LHCN-M2 (cell line): Measurements from ENCODE around the gene SRC. TPM values are rescaled to one million over a fixed set of nuclear protein-coding genes. Genes with fewer than 3 reads are reported as not detected.

ENCODE experiments used
- DNase-seq: peaks from one replicate; pipeline ENCODE4 v3.0.0-alpha.2; 2012; ENCODE audit warnings: low read depth
- total RNA-seq: library from RNA; depleted of rRNA; stranded (reverse); fragments of >200 nt; gene quantifications from 2 replicates; pipeline ENCODE4 v1.2.3, GENCODE V29; 2014

The SRC gene
- total RNA-seq, 1 experiment from 2014 or later, result 7.5 TPM

DNA sequence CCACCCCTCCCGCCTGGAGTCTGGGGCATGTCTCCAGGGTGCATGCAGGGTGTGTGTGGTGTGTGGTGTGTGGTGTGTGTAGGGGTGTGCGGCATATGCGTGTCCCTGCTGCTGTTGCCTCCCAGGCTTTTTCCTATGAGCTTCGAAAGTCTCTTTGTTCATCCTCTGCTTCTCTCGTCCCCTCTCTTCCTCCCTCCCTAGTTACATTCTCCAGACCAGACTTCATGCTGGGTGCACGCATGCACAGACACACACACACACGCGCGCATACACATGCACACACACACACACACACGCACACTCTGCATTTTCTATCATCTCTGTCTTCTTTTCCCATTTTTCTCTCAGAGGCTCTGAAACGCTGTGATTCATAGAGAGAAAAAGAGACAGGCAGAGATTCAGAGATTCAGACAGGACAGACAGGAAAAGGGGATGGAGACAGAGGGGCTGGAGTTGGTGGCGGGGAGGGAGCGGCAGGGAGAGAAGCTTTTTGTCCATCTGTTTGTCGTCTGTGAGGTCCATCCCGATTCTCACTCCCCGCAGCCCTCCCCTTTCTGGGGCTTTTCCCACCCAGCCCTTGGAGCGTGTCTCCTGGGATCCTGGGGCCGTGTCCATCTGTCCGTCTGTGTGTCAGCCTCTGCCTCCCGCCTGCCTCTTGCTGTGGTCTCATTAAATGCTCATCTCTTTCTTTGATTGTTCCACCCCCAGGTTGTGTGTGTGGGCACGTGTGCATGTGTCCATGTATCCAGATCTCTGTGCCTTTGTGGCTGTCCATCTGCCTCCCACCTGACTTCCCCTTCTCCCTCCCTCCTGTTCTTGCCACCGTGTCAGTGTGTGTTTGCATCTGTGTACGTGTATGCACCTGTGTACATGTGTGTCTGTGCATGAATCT is 62.6 kb downstream of the SRC start:
- DNase-seq, result no peak

DNA sequence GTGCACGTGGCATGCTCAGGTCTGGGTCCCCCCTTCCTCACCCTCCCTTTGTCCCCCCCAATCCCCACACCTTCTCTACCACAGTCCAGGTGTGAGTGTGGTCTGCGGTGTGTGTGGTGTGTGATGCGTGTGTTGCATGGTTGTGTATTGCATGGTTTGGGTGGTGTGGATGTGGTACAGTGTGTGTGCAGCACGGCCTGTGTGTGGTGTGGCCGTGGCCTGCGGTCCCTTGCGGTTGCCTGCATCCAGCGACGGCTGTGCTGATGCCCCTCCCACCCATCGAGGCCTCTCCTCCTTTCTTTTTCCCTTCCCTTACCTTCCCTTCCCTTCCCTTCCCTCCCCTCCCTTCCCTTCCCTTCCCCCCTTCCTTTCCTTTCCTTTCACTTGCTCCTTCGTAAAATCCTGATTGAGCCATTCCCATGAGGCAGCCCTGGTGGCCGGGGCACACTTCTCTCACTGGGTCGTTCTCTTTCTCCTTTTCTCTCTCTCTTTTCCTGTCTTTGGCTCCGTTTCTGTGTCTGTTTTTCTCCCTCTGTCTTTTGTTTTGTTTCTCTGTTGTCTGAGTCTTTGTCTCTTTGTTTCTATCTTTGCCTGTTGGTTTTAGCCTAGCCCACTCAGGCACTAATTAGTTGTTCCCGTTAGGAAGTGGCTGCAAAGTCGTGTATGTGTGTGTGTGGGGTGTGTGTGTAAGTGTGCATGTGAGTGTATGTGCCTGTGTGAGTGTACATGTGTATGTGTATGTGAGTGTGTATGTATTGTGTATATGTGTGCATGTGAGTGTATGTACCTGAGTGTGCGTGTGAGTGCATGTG is 65.7 kb downstream of the SRC start:
- DNase-seq, result no peak

DNA sequence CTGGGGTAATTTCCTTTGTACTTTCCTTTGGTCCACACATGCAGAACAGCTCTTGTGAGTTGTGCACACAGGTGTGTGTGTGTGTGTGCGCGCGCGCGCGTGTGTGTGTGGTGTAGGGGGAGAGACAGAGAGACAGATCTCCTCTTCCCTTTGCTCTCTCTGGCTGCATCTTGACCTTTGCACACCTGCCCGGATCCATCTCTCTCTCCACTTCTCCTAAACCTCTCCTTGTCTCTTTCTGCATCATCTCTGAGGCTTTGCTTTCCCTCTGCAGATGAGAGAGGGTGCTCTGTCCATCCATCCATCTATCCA is 67.0 kb downstream of the SRC start:
- DNase-seq, result no peak

DNA sequence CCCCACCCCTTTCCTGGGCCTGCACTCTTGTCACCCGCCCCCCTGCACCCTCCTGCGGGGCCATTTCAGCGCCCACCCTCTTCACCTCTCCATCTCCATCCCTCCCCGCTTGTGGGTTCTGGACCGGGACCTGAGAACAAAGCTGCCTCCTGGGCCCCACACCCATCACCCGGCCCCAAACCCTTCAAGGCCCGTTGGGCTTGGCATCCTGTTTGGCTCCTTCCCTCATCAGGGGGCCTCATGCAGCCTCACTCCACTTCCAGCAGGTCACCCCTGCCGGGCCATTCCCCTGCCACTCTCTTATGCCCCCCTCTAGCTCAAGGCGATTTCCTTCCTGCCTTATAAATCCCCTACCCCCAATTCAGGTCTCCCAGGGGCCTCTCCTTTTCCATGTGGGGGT is 67.4 kb downstream of the SRC start:
- no peak for DNase-seq

DNA sequence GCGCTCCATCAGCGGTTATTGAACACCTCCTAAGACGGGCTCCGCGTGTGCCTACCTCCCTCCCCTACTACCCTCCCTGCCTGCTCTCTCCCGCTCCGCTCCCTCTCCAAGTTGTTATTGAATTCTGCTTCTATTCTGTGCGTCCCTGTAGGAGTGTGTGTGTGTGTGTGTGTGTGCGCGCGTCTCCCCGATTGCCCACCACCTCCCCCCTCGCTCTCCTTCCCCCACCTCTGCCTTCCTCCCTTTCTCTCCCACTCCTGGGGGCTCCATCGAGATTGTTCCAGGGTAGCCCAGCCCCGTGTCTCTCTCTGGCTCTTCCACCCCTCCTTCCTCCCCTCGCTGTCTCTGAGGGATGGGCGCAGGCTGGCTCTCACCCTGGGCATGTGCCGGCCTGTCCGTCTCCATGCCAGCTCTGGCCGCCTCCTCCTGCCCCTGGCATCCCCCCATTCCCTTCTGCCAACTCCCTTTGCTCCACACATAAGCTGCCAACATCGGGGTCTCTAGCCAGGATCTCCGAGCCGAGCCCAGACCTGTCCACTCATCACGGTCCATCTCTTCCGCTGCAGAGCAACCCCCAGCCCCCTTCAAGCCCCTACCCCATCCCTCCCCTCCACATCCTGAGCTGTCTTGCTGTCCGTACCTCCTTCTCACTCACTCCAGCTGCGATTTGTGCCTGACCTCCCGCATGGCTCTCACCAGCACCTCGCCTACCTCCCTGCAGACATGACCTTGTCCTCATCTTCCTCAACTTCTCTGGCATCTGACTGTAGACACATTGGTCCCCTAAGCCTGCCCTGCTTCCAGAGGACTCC is 68.5 kb downstream of the SRC start:
- no peak for DNase-seq

- no peak for DNase-seq
These were observed 69.5 kb downstream of the SRC start for GRCh38 chr20:37415118-37416085.

DNA sequence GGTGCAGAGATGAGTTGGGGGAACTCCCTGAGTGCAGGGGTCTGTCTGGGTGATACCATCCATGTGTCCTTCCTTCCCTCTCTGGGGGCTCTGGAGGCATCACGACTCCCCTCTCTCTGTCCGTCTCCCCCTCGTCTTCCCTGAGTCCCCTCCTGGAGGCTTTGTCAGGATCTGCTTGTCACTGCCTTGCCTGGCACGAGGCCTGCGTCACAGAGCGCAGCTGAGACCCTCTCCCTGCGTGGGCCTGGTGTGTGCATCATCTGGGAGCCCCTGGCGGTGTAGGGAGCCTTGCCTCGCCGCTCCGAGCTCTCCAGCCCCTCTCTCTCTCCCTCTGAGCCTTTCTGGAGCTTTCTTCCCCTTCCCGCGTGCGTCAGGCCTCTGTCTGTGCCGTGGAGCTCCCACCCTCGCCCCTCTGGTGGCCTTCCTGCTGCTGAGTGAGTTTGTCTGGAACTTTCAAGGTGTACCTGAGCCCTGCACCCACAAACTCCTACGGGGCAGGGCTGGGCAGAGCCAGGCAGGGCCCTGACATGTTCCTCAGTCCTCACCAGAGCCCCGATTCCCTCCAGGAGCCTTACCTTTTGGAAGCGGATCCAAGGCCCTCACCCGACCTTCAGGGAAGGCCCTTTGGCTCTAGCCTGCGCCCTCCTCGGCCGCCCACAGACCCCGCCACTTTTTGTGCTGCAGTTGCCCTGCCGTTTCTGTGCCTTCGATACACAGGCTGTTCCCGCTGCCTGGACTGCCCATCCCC is 70.3 kb downstream of the SRC start:
- DNase-seq, result no peak

- DNase-seq, result no peak
These were observed 71.1 kb downstream of the SRC start for GRCh38 chr20:37416848-37417616.

GRCh38 chr20:37417617-37418467 is 71.9 kb downstream of the SRC start:
- DNase-seq, result peak; percentile 32

- no peak for DNase-seq
These were observed 72.7 kb downstream of the SRC start for GRCh38 chr20:37418591-37419109.

DNA sequence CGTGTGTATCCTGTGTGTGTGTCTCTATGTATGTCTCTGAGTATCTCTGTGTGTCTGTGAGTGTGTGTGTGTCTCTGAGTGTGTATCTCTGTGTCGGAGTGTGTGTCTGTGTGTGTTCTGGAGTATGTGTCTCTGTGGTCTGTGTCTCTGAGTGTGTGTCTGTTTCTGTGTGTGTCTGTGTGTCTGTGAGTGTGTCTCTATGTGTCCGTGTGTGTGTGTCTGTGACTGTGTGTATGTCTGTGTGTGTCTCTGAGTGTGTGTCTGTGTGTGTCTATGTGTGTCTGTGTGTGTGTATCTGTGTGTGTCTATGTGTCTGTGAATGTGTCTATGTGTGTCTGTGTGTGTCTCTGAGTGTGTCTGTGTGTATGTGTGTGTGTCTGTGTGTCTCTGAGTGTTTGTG is 73.4 kb downstream of the SRC start:
- no peak for DNase-seq

- no peak for DNase-seq
These were observed 74.0 kb downstream of the SRC start for GRCh38 chr20:37419774-37420542.

DNA sequence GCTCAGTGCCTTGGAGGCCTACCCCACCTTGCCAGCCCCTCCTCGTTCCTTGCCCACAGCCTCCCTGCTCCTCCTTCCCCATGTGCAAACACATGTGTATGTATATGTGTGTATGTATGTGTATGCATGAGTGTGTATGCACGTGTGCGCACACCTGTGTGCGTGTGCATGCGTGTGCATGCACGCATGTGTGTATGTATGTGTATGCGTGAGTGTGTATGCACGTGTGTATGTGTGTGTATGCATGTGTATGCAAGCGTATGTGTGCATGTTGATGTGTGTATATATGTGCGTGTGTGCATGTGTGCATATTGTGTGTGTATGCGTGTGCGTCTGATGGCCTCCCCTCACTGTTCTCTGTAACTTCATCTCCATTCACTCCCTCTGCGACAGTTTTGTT is 74.7 kb downstream of the SRC start:
- DNase-seq, result no peak

DNA sequence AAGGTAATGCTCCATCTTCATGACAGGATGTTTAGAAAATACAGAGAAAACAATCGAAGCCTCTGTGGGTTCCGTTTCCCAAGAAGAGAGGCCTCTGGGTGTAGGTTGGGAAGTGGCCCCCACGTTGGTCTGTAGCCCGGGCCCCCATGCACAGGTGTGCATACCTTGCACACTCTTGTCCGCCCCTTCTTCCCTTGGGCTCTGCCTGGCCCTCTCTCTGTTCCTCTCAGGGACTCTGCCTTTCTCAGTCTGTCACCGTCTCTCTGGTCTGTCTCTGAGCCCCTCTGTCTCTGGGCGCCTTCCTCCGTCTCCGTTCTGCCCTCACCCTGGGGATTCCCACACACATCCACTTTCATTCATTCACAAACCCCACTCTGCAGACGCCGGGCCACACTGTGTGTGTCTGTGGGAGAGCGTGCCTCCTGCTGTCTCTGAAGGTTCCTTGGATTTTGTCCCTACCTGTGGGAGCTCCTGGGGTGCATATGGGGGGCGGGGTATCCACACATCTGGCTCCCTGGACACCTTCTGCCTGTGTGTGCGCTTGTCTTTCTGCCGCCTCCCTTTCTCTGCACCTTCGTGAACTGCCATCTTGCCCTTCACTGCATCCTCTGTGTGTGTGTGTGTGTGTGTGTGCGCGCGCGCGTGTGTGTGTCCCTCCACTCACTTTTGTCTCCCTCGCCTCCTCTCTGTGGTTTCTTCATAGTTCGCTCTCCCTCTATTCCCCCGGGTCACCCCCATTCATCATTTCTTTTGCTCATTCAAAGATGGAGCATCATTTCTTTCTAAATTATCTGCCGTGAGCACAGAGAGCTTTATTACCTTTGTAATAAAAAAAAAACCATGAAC is 75.3 kb downstream of the SRC start:
- DNase-seq, result no peak

DNA sequence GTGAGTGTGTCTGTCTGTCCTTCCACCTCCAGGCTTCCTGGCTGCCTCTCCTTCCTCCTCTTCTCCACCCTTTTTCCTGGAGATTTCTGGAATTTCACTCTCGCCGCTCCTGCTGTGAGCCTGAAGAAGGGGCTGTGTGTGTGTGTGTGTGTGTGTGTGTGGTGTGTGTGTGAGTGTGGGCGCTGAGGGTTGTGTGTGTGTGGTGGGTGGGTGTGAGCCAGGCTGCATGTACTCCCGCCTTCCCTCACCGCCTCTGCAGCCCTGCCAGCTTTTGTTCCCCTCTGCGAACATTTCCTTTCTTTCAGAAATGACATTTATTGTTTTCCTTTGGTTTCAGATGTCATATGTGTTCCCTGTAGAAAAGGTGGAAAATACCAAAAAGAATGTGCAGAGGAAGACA is 76.0 kb downstream of the SRC start:
- DNase-seq, result no peak

- DNase-seq, result no peak
These were observed 76.9 kb downstream of the SRC start for GRCh38 chr20:37422791-37423286.
